HFF-Myc (cell line): ENCODE results near the gene OAT.

ENCODE experiments used
- DNase-seq: peaks from one replicate; pipeline ENCODE4 v3.0.0-alpha.2; 2011; ENCODE audit warnings: low read depth; ENCODE audit errors: extremely low read depth
- H3K4me3 ChIP-seq: replicated peaks from 2 replicates; pipeline ENCODE4 v1.5.1; 2011; ENCODE audit warnings: low read depth, mild to moderate bottlenecking, control low read depth, low read length
- TF ChIP-seq, protein P1 (sequence below): IDR thresholded peaks from 2 replicates; pipeline ENCODE4 v1.5.1; 2012; ENCODE audit warnings: mild to moderate bottlenecking, low read depth, low read length, control low read depth; ENCODE audit errors: missing control alignments

Gene OAT

DNA sequence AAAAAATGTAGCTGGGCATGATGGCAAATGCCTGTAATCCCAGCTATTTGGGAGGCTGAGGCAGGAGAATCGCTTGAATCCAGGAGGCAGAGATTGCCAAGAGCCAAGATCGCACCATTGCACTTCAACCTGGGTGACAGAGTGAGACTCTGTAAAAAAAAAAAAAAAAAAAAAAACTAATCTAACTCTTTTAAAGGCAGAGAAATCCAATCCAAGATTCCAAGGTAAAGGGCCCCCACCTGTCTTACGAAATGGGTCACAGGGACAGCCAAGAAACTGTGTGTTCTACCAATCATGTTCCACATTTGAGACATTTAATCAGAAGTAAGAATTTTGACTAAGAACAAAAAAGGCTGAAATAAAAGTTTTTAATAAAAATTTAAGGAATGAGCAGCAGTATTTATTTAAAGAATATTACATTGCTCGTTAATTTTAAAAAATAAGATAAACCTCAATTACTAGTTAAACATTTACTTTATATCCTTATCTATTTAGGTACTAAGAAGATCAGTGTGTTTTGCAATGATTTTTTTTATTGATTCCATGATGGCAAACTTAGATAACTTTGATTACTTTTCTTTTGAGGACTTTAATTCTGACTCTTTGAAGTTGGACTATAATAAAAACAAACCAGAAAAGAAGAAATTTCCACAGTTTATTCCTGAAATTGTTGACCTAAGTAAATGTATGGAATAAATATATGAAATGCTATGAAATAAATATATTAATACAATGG, 6.7 kb upstream of the OAT start:
- TF ChIP-seq, protein P1, sequence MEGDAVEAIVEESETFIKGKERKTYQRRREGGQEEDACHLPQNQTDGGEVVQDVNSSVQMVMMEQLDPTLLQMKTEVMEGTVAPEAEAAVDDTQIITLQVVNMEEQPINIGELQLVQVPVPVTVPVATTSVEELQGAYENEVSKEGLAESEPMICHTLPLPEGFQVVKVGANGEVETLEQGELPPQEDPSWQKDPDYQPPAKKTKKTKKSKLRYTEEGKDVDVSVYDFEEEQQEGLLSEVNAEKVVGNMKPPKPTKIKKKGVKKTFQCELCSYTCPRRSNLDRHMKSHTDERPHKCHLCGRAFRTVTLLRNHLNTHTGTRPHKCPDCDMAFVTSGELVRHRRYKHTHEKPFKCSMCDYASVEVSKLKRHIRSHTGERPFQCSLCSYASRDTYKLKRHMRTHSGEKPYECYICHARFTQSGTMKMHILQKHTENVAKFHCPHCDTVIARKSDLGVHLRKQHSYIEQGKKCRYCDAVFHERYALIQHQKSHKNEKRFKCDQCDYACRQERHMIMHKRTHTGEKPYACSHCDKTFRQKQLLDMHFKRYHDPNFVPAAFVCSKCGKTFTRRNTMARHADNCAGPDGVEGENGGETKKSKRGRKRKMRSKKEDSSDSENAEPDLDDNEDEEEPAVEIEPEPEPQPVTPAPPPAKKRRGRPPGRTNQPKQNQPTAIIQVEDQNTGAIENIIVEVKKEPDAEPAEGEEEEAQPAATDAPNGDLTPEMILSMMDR = no peak
- no peak overlapping the region for H3K4me3 ChIP-seq
- DNase-seq = no peak

DNA sequence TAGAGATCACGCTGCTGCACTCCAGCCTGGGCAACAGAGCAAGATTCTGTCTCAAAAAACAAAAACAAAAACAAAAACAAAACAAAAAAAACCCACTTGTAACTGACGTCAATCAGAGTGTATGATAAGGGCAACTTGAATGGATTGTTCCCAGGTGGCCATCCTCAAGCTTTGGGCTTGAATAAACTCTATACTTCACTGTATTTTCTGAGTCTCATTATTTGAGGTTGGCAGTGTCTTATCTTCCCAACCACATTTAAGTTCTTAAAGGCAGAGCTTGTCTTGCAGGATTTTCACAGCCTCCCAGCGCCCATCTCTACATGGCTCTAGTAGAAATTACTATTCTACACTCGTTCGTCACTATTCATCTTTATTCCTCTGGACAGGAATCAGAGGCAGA, 5.1 kb upstream of the OAT start:
- no peak overlapping the region for H3K4me3 ChIP-seq
- no peak for DNase-seq

DNA sequence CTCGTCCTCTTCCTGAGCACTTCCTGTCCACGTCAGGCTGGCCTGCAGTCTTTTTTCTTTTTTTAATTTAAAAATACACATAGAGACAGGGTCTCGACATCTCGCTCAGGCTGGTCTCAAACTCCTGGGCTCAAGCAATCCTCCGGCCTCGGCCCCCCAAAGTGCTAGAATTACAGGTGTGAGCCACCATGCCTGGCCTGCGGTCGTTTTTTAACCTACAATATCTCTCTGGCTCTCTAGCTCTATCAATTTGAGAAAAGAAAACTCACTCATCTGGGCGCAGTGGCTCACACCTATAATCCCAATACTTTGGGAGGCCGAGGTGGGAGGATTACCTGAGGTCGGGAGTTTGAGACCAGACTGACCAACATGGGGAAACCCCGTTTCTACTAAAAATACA, 4.0 kb upstream of the OAT start:
- no peak for DNase-seq
- TF ChIP-seq, protein P1 = no peak
- no peak overlapping the region for H3K4me3 ChIP-seq

More for the DNA sequence above, 5.1 kb upstream of the OAT start:
- TF ChIP-seq, protein P1 = no peak

DNA sequence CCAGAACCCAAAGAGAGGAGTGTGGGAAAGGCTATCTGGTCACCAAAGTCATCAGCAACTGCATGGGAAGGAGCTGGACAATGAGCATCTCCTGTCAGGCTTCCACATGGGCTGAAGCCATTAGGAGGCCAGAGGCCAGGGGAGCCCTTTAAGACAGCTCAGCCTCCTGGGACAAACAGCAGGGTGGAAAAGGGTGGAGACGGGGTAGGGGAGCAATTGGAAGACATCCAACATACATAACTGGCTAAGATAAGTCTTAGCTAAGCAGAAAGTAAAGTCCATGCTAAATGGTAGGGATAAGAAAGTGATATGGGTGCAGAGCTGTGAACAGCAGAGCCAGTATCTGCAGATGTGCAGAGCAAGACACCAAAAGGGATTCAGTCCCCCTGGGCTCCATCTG, 1.5 kb upstream of the OAT start:
- no peak overlapping the region for H3K4me3 ChIP-seq
- TF ChIP-seq, protein P1 = no peak
- no peak for DNase-seq

DNA sequence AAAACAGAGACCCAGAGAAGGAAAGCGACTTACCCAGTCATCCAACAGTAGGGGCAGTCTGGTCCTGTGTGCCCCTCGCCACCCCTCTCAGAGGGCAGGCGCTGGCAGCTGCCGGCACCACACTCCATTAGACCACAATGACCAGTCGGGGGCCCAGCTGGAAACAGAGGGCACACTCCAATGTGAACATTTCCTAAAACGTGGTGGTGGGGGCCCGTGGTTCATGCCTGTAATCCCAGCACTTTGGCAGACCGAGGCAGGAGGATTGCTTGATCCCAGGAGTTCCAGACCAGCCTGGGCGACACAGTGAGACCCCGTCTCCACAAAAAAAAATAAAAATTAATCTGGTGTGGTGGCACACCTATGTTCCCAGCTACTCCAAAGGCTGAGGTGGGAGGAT, 912 bp upstream of the OAT start:
- TF ChIP-seq, protein P1 = no peak
- DNase-seq = no peak
- no peak overlapping the region for H3K4me3 ChIP-seq

DNA sequence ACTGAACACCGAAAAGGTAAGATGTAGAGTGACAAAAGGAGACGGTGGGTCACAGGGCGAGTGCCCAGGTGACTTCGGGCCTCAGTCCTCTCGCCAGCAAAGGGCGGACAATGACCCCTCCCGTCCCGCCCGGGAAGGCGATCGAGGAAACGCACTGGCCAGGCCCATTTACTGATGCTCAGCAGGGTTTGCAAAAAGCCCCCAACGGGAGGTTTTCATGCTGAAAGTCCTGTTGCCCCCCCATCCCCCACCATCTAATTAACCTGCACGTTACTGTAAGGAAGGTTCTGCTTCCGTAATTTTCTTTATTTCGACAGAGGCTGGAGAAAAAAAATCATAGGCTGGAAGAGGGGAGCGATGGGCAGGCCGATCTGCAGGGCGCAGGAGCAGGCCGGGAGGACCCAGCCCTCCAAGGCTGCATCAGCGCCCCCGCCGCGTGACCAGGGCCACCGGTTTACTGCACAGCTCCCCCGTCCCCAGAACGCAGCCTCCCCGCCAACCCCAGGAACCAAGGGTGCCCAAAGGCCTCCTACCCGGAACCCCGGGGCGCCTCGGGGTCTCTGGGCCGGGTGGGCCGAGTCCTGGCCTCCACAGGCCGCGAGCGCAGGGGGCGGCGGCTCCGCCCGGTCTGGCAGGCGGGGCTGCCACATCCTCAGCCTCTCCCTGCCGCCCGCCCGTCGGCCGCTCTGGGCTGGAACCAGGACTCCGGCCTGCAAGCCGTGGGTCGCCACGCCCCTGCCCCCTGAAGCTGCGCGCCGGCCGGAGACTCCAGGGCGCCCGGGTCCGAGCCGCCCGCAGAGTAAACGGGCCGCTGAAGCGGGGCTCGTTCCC, 613 bp downstream of the OAT start:
- DNase-seq = no peak
- peak overlapping the region; percentile 64 for H3K4me3 ChIP-seq
- TF ChIP-seq, protein P1 = no peak
